Transverse colon (tissue), 4 donors: Measurements from ENCODE around the gene PANK3. TPM values are rescaled to one million over a fixed set of nuclear protein-coding genes. Genes with fewer than 3 reads are reported as not detected.
A peak's percentile ranks its signal among the peaks of the same experiment; 100 is the strongest.

ENCODE experiments used
- DNase-seq: peaks from one replicate; pipeline ENCODE4 v3.0.0-alpha.2; 2019
- H3K27ac ChIP-seq, 4 donors: fragments of 200-600 bp; sonication (generic); 2 replicates each; pipeline ENCODE4 v1.5.1; 2016 to 2018; ENCODE audit warnings: inconsistent platforms in 4 of 4
- H3K27me3 ChIP-seq: fragments of 200-600 bp; sonication (generic); 2 replicates; pipeline ENCODE4 v1.5.1; 2017; ENCODE audit warnings: inconsistent platforms
- H3K36me3 ChIP-seq, 4 donors: fragments of 200-600 bp; sonication (generic); 2 replicates each; pipeline ENCODE4 v1.5.1; 2017 to 2019; ENCODE audit warnings: inconsistent platforms in 4 of 4
- H3K4me1 ChIP-seq, 4 donors: fragments of 200-600 bp; sonication (generic); 2 replicates each; pipeline ENCODE4 v1.5.1; 2017 to 2020; ENCODE audit warnings: inconsistent platforms in 4 of 4
- H3K4me3 ChIP-seq, 4 donors: fragments of 200-600 bp; sonication (generic); 1 replicate in 1 of 4; 2 replicates in 3 of 4; pipeline versions ENCODE4 v1.5.1 to v1.6.1; 2017 to 2019; ENCODE audit warnings: inconsistent platforms in 4 of 4
- H3K9me3 ChIP-seq, 2 donors: fragments of 200-600 bp; sonication (generic); 2 replicates each; pipeline ENCODE4 v1.5.1; 2017 to 2019; ENCODE audit warnings: inconsistent platforms in 2 of 2
- CTCF ChIP-seq, 5 experiments: fragments of 200-600 bp in 3 of 5; fragments of 450-650 bp in 2 of 5; sonication (generic) in 3 of 5; IDR thresholded peaks; 1 replicate in 2 of 5; 2 replicates in 3 of 5; pipeline ENCODE4 v1.5.1; 2016 to 2017; ENCODE audit warnings: antibody characterized with exemption in 5 of 5, inconsistent platforms in 3 of 5, mild to moderate bottlenecking in 2 of 5, moderate library complexity in 1 of 5
- EP300 ChIP-seq: sonication (generic); formaldehyde crosslinking; IDR thresholded peaks from one replicate; pipeline ENCODE4 v1.6.1; 2017; ENCODE audit warnings: antibody characterized with exemption, low read depth
- POLR2A ChIP-seq: fragments of 450-650 bp; IDR thresholded peaks from one replicate; pipeline ENCODE4 v1.6.1; 2016; ENCODE audit warnings: antibody characterized with exemption, mild to moderate bottlenecking, moderate library complexity
- POLR2AphosphoS5 ChIP-seq, 3 donors: sonication (generic); formaldehyde crosslinking; IDR thresholded peaks; one replicate each; pipeline ENCODE4 v1.6.1; 2016; ENCODE audit warnings: antibody characterized with exemption in 3 of 3
- WGBS, 2 donors: methylation state at CpG; one replicate each; pipeline ENCODE4 v1.1.5; 2018; ENCODE audit warnings: low coverage in 1 of 2; 5-methylcytosine and 5-hydroxymethylcytosine counted together
- in situ Hi-C, 4 donors: fragments of 200-750 bp; cut with MboI; loops; one replicate each; pipeline versions ENCODE4 v1.15.0 to v1.15.1; 2017; ENCODE audit warnings: low sequenced_read_pairs in 3 of 4, low pct_ligation_motif_present in 1 of 4, low pct_unique_long_range_greater_than_20kb in 1 of 4
- intact Hi-C: fragments of 100-400 bp; cut with DNase I; formaldehyde crosslinking; loops from one replicate; pipeline ENCODE4 v1.15.1; 2023; ENCODE audit warnings: low total_unique reads
- total RNA-seq, 4 donors: library from RNA; depleted of rRNA; stranded (reverse); fragments of >200 nt; gene quantifications; one replicate each; pipeline ENCODE4 v1.1.0, GENCODE V29; 2016

The PANK3 gene
- total RNA-seq, 4 donors from 2014 or later = 48.6 to 93.8 (median 61.2) TPM

DNA sequence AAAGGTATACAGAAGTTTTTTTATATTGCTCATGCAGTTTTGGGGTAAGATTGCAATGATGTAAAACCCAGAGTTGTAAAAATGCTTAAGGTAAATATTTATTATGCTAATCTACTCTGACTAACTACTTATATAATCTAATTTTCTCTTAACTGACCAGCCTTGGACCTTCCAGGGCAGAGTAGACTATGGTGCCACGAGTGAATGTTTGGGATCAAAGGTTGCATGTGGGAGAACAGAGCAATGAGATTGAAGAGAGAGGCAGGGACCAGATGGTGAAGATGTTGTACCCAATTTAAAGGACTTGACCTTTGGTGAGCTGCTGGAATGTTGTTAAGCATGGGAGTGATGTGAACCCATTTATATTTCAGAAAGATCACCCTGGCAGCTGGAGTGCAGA lies 34.8 kb upstream of the PANK3 start:
- intact Hi-C loops = no loop called here
- H3K9me3 ChIP-seq = no peaks in the 10 kb centered on the region
- no peaks in the 10 kb centered on the region for H3K27me3 ChIP-seq
- TF ChIP-seq POLR2AphosphoS5 (IDR thresholded peaks at IDR 0.05) (no peak), EP300 (no peak), CTCF (IDR thresholded peaks at IDR 0.05) (no peak), POLR2A (no peak)
- 28 to 33% methylated on average over 1 of the region's 1 CpG for WGBS, 2 donors
- in situ Hi-C loops = no loop called here
- no peak for DNase-seq
- no peak overlapping the region for H3K27ac ChIP-seq
- no peaks in the 10 kb centered on the region for H3K36me3 ChIP-seq
- H3K4me3 ChIP-seq = no peak overlapping the region
- peaks cover 0 to 27% (median 6%) of the 10 kb centered on the region in 4 donors for H3K4me1 ChIP-seq

GRCh38 chr5:168613396-168613795 lies 34.2 kb upstream of the PANK3 start:
- no peak overlapping the region for H3K4me3 ChIP-seq
- no peaks in the 10 kb centered on the region for H3K36me3 ChIP-seq
- in situ Hi-C loops (no loop called here), intact Hi-C loops (no loop called here)
- H3K9me3 ChIP-seq = no peaks in the 10 kb centered on the region
- H3K27ac ChIP-seq = peak overlapping the region; percentile 58 to 76 (median 62)
- no peak for DNase-seq
- no peaks in the 10 kb centered on the region for H3K27me3 ChIP-seq
- WGBS, 2 donors = 51% methylated on average over 2 of the region's 2 CpGs; no CpG with 5 or more reads in 1 of the 2 donors
- peaks cover 0 to 27% (median 6%) of the 10 kb centered on the region in 4 donors for H3K4me1 ChIP-seq
- no peak for TF ChIP-seq POLR2A
- TF ChIP-seq CTCF (IDR thresholded peaks at IDR 0.05) = no peak
- no peak for TF ChIP-seq EP300
- no peak for TF ChIP-seq POLR2AphosphoS5 (IDR thresholded peaks at IDR 0.05)

GRCh38 chr5:168612996-168613395 lies 33.8 kb upstream of the PANK3 start:
- in situ Hi-C loops (no loop called here), intact Hi-C loops (no loop called here)
- peak overlapping the region; percentile 58 to 76 (median 62) for H3K27ac ChIP-seq
- TF ChIP-seq POLR2AphosphoS5 (IDR thresholded peaks at IDR 0.05) = peak in 1 of 3 donors; percentile 59
- no peak for TF ChIP-seq POLR2A
- no peak for TF ChIP-seq CTCF (IDR thresholded peaks at IDR 0.05)
- no peak for DNase-seq
- H3K27me3 ChIP-seq = no peaks in the 10 kb centered on the region
- no peak overlapping the region for H3K4me3 ChIP-seq
- H3K9me3 ChIP-seq = no peaks in the 10 kb centered on the region
- H3K36me3 ChIP-seq = no peaks in the 10 kb centered on the region
- 39 to 50% methylated on average over 1 to 2 of the region's 2 CpGs for WGBS, 2 donors
- H3K4me1 ChIP-seq = peaks cover 0 to 27% (median 6%) of the 10 kb centered on the region in 4 donors

DNA sequence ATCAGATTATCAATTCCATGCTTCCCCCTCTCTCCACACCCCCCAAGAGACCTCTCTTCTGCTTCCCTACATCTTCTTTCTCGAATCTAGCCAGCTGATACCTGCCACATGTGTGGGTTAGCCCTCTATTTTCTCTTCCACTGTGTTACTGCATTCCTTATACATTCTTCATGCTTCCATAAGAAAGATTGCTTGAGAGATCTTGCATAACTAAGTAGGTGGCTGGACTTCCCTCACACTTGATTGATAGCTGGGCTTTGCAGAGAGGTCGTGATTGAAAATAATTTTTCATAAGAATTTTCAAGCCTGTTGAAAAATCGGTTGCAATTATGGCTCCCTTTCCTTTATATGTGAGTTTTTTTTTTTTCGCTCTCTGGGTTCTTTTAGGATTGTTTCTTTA lies 33.0 kb upstream of the PANK3 start:
- in situ Hi-C loops = no loop called here
- DNase-seq = no peak
- no peaks in the 10 kb centered on the region for H3K27me3 ChIP-seq
- no peaks in the 10 kb centered on the region for H3K36me3 ChIP-seq
- TF ChIP-seq POLR2A (no peak), EP300 (no peak), POLR2AphosphoS5 (IDR thresholded peaks at IDR 0.05) (no peak), CTCF (IDR thresholded peaks at IDR 0.05) (no peak)
- intact Hi-C loops = no loop called here
- peak overlapping the region in 1 of 4 donors; percentile 58 for H3K27ac ChIP-seq
- 72 to 86% methylated on average over 4 of the region's 4 CpGs for WGBS, 2 donors
- peaks cover 0 to 27% (median 6%) of the 10 kb centered on the region in 4 donors for H3K4me1 ChIP-seq
- H3K9me3 ChIP-seq = no peaks in the 10 kb centered on the region
- H3K4me3 ChIP-seq = no peak overlapping the region
